Eye (tissue), 1 donor: Measurements from ENCODE around the gene ZDHHC22.

Experiments
- DNase-seq: peaks from one replicate; pipeline ENCODE4 v3.0.0-alpha.2; 2015

ZDHHC22 gene

DNA sequence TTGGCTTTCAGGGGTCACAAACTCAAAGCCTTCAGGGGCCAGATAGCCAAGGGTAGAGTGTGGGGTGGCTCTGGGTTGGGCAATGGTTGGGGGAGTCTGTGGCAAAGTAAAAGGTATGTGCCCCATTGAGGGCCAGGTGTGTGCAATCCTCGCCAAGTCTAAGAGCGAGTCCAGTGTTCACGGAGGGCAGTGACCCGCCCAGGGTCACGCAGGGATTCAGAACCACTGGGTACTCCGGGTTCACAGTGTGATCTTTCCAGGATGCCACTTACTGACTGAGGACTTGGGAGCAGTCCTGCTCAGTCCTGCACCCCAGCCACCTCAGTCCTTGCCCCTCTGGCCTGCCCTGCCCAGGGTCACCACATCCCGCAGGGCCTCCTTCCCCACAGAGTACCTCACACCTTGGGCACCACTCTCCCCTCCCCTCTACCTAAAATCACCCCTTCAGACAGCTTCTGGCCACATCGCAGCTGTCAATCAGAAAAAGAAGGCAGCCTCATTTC is 15.7 kb downstream of the ZDHHC22 start:
- no peak for DNase-seq

DNA sequence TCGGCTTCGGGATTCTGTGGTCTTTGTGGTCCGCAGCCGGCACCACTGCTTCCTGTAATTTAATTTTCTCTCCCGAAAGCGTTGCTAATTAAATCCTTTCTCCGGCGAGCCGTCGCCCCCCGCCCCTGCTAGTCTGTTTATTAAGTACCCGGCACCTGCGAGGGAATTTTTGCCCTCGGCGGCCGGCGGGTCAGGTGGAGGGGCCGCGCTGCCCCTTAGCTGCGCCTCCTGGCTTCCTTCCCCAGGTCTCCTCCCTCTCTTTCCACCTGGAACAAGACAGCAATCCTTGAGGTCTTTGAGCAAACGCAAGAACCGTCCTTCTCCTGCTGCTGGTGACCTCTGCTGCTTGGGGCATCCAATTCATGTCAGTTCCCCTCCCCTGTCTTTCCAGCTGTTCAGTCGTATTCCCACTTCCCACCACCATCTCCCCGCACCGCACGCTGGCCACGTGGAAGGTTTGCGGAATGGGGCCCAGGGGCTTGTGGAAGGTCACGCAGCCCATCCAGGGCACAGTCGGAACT is 16.2 kb downstream of the ZDHHC22 start:
- DNase-seq: no peak

- DNase-seq: peak; percentile 83
Measured at GRCh38 chr14:77124345-77125280, 17.0 kb downstream of the ZDHHC22 start.

- no peak for DNase-seq
Measured at GRCh38 chr14:77123381-77124325, 17.9 kb downstream of the ZDHHC22 start.

DNA sequence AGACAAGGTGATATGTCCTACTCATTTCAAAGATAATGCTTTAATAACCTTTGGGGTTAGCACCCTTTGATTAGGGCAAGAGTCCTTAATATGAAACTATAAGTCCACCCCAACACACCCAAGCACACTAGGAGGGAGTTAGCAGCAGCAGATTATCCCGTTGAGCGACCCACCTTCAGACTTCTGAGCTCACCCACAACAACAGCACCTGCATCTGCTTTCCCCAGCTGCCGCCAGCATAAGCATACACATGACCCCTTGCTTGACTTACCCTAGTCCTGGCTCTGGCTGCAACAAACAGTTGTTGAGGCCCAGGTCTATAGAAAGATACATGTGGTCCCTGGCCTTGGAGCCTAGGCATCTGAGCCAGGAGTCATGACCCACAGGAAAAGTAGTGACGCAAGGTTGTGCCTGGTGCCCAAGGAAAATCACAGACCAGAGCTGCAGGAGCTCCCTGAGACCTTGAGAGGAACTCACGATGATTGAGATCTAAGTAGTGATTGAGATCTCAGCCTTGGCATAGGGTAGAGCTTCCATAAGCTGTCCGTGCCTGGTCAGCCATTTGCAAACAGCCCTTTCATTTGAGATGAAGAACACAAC is 19.0 kb downstream of the ZDHHC22 start:
- DNase-seq: no peak

DNA sequence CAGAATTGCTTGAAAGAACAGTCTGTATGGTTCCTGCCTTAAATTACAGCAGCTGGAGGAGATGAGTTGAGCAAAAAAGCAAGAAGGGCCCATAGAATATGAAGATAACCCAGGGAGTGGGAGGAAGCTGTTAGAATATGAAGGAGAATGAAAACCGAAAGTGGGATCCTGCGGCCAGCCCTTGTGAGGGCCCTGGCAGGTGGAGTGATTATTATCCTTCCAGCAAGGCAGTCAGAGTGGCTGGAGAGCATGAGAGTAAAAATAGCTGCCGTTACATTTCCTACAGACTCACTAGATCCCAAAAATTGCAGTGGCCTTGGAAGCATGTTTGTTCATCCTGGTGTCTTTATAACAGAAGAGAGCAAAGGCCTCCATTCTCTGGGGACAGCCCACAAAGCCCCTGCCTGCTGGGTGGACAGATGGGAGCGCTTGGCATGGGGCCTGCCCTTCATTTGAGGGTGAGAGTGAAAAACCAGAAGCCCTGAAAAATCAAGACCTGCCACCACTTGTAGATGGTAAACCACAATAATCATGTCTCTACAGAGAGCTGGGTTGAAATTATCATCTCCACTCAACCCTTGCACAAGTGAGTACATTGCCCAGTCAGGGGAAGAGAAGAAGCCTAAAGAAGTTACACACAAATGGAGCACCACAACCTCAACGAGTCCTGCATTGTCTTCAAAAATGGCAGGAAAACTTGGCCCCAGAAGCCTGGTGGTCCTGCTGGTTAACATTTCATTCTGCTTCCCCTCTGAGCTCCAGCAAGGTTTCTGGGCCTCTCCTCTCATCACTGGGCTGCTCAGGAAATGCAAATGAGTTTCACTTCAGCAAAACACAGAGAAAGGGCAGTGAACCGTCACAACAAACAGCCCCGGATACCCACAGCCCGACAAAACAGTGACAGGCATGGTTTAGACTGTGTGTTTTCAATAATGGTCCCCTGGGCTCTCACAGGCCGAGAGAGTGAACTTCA is 20.5 kb downstream of the ZDHHC22 start:
- DNase-seq: peak; percentile 55

GRCh38 chr14:77119851-77120250 is 21.7 kb downstream of the ZDHHC22 start:
- DNase-seq: no peak

- no peak for DNase-seq
Measured at GRCh38 chr14:77116172-77116817, 25.3 kb downstream of the ZDHHC22 start.

- DNase-seq: no peak
Measured at GRCh38 chr14:77114609-77115008, 27.0 kb downstream of the ZDHHC22 start.

DNA sequence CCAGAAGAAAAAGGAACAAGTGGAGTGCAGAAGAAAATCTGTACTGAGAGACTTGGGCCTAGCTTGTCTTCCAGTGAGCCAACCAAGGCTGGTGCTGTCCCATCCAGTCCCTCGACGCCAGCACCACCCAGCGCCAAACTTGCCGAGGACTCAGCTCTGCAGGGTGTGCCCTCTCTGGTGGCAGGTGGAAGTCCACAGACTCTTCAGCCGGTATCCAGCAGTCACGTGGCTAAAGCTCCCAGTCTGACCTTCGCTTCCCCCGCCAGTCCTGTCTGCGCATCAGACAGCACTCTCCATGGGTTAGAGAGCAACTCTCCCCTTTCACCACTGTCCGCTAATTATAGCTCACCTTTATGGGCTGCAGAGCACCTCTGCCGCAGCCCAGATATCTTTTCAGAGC is 27.9 kb downstream of the ZDHHC22 start:
- no peak for DNase-seq

GRCh38 chr14:77111021-77111420 is 30.6 kb downstream of the ZDHHC22 start:
- peak; percentile 83 for DNase-seq

DNA sequence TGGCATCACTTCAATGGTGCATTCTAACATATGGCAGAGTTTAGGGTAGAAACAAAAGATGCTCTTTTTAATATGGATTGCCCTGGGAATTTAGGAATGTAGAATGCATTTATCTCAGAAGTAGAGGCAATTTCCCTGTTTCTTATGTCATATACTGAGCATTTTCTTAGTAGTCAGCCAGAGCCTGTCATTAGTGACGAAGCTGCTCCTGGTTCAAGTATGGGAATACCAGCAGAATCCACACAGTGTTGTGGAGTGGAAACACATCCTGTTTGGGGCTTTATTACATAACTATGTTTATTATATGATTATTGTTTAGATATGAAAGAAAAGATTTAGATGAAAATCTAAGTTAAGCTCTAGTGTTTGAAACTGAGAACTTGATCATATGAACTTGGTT is 31.3 kb downstream of the ZDHHC22 start:
- no peak for DNase-seq

GRCh38 chr14:77109656-77110055 is 31.9 kb downstream of the ZDHHC22 start:
- no peak for DNase-seq

- no peak for DNase-seq
Measured at GRCh38 chr14:77108753-77109152, 32.8 kb downstream of the ZDHHC22 start.

DNA sequence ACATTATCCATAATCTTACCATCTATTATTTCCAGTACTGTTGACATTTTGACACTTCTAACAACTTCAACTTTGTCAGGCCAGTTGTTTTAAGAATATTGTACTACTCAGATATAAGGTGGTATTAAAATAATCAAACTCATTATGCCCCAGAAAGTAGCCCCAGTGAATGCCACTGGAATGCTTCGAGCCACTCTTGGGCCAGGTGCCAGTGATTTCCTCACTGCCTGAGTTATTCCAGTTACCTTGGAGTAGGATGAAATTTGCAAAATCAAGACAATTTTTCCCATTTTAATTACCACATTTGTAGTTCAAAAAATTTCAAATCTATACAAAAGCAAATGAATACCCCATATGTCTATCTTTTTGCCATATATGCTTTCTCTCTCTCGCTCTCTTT is 34.4 kb downstream of the ZDHHC22 start:
- DNase-seq: no peak

- no peak for DNase-seq
Measured at GRCh38 chr14:77106666-77107065, 34.9 kb downstream of the ZDHHC22 start.

DNA sequence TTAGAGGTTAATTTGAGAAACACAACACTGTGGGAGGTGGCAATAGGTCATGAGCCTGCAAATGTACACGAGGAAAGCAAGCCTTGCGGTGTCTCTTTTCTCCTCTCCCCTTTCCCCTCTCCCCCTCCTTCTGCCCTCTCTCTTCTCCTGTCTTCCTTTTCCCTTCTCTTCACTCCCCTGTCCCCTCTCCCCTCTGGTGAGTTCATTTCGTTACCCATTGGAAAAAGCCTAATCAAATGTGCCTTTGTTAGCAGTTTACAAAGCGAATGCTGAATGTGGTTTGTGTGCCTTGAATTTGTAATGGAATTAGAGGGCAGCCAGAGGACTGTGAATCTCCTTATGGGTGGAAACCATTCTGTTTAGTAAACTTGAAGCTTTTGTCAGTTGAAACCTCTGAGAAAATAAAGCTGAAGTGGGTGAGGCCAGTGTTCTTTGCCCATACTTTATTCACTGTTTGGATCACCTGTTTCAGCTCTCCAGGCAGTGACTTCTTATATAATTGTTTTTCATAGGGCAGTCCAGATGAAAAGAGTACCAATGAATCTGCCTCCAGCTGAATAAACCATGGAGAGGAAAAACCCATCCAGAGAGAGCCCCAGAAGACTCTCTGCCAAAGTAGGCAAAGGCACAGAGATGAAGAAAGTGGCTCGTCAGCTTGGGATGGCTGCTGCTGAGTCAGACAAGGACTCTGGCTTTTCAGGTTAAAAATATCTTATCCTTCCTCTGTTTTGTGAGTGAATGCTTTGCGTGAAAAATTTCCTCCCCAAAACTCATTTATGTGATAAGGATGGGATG is 36.2 kb downstream of the ZDHHC22 start:
- no peak for DNase-seq

- no peak for DNase-seq
Measured at GRCh38 chr14:77104393-77104792, 37.2 kb downstream of the ZDHHC22 start.

GRCh38 chr14:77103951-77104350 is 37.6 kb downstream of the ZDHHC22 start:
- DNase-seq: no peak

- DNase-seq: no peak
Measured at GRCh38 chr14:77103475-77103874, 38.1 kb downstream of the ZDHHC22 start.
